GM18951 (cell line): ENCODE measurements around the gene CELF1.
A peak's percentile ranks its signal among the peaks of the same experiment; 100 is the strongest.

Source experiments
- POLR2A ChIP-seq: IDR thresholded peaks from 4 replicates; pipeline ENCODE4 v1.6.1; 2011; ENCODE audit warnings: mild to moderate bottlenecking; ENCODE audit not compliant: insufficient read length, insufficient read depth; ENCODE audit errors: extremely low read depth
- in situ Hi-C: fragments of 300-500 bp; cut with MboI; formaldehyde crosslinking; loops from one replicate; pipeline ENCODE4 v1.12.0; 2022; ENCODE audit warnings: low sequenced_read_pairs, mixed read lengths, inconsistent platforms; ENCODE audit not compliant: unreplicated experiment

Gene CELF1

GRCh38 chr11:47552566-47553405 is at the start of gene CELF1:
Gene CELF1 (minus strand): TSS chr11:47553132. CDS start chr11:47499523, 53,609 bp downstream.
- in situ Hi-C loops, result no loop called here
- TF ChIP-seq POLR2A, result peak; percentile 90

DNA sequence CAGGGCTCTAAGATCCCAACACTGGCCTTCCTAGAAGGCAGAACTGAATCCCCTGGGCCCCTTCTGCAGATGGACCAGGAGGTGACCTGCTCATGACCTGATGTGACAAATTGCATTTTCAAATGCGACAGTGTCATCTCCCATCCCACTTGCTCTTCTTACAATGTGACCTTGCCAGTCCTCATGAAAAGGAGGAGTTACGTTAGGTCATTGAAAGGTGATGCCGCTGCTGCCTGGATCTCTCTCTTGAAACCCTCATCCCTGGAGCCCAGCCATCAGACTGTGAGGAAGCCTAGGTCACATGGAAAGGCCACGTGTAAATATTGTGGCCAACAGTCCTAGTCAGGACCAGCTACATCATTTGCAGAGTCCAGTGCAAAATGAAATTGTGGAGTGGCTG is 47.0 kb upstream of the CELF1 start:
- TF ChIP-seq POLR2A, result no peak
- in situ Hi-C loops, result no loop called here

DNA sequence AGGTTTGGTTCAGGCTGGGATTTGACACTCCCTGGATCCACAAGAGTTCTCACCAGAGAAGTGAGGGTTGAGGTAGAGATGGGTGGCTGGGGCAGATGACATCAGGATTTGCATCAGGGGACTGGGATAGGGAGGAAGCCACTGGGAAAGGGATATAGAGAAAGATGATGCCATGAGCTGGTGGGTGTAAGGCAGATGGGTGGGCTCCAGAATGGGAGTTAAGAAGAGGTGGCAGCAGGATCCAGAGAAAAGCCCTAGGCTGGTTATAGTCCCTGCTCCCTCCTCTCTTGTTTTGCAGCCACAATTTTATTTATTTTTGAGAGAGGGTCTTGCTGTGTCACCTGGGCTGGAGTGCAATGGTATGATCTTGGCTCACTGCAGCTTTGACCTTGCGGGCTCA is 43.0 kb upstream of the CELF1 start:
- in situ Hi-C loops, result no loop called here

DNA sequence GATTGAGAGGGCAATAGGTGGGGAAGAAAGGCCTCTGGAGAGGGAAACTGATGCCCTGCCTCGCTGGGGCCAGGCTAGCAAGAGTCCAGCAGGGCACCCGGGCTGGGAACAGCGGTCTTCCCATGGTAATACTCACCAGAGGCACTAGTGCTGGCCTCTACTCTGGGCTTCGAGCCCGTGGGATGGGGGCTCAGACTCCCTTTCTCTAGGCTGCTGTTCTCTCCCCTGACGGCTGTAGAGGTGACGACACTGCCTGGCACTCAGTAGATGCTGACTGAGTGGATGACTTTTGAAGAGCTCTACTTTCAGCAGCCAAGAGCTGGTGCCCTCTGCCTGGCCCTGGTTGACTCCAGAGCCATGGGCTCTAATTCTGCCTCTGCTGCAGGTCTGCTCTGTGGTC is 42.1 kb upstream of the CELF1 start:
- in situ Hi-C loops, result no loop called here

More for the DNA sequence above, 43.0 kb upstream of the CELF1 start:
- TF ChIP-seq POLR2A, result no peak

DNA sequence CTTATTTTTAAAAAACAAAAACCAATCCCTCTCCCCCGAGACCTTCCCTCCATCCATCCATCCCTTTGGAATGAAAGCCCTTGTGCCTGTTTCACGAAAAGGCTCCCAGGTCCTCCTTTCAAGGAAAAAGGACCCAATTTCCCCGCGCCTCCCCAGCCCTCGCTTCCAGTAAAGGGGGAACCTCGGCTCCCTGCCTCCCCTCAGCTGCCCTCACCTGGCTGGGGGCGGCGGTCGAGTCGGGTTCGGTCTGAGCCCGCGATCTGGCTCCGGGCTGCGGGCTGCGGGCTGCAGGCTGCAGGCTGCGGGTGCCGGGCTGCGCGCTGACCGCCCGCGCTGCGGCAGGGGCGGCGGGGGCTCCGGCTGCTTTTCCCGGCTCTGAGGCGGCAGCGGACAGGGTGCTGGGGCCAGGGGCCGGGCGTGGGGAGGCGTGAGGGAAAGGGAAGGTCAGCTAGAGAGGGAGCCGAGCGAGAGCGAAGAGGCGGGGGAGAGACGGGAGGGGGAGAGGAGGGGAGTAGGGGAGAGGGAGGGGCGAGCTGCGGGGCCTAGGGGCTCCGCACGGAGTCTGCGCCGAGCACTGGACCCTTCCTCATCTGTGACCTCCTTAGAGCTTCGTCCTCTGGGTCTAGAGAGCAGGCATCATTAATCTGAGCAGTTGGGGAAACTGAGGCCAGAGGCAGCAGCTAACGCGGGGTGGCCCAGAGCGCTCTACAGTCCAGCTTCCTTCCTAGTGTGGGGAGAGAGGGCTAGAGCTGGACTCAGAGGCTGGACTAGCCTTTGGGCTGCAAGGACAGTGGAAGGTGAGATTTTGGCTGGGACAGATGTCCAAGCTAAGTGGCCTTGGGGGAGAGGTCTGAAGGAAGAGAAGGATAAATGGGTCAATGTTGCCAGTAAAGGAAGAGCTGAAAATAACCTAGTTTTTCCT is 41.3 kb upstream of the CELF1 start, which contains the start of gene C1QTNF4:
Gene C1QTNF4 (minus strand): TSS at position 478 of the 922 bp plus-strand sequence. CDS start 3,601 bp downstream, outside the sequence.
- no peak for TF ChIP-seq POLR2A
- in situ Hi-C loops, result no loop called here

More for the DNA sequence above, 42.1 kb upstream of the CELF1 start:
- TF ChIP-seq POLR2A, result no peak

GRCh38 chr11:47593492-47593933 is 40.6 kb upstream of the CELF1 start:
- TF ChIP-seq POLR2A, result no peak
- in situ Hi-C loops, result no loop called here

- in situ Hi-C loops, result no loop called here
- no peak for TF ChIP-seq POLR2A
Observed at GRCh38 chr11:47592970-47593369, 40.0 kb upstream of the CELF1 start.

DNA sequence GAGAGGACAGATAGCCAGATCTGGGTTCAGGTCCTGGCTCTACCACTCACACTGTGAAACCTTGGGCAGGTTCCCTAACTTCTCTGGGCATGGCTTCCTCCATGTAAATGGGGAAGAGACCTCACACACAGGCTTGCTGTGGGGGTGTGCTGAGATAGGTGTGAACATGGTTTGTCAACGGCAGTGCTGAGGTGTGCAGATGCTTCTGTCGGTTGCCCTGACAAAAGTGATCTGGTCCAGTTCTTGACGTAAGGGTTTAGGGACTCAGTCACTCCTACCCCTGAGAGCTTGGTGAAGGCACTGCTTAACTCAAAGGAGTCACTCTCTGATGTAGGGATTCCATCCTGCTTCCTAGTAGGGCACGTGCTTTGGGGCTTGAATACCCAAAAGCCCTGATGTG is 39.3 kb upstream of the CELF1 start:
- no peak for TF ChIP-seq POLR2A
- in situ Hi-C loops, result no loop called here

DNA sequence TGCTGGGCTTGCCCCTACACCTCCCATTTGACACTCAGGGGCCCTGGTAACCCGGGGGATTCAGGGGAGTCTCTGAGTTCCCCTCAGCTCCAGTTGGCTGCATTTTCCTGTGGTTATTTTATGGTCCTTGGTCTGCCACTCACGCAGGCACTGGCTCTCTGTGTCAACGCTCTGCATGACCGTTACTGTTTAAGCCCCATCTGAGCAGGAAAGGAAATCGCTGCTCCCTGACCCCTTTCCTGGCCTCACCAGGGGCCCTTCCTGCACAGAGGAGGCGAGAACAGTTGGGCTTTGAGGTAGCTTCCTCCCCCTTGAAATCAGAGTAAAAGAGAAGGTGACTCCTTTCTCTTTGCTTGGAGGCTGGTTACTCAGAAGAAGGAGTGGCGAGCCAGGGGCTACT is 38.8 kb upstream of the CELF1 start:
- in situ Hi-C loops, result no loop called here
- no peak for TF ChIP-seq POLR2A

DNA sequence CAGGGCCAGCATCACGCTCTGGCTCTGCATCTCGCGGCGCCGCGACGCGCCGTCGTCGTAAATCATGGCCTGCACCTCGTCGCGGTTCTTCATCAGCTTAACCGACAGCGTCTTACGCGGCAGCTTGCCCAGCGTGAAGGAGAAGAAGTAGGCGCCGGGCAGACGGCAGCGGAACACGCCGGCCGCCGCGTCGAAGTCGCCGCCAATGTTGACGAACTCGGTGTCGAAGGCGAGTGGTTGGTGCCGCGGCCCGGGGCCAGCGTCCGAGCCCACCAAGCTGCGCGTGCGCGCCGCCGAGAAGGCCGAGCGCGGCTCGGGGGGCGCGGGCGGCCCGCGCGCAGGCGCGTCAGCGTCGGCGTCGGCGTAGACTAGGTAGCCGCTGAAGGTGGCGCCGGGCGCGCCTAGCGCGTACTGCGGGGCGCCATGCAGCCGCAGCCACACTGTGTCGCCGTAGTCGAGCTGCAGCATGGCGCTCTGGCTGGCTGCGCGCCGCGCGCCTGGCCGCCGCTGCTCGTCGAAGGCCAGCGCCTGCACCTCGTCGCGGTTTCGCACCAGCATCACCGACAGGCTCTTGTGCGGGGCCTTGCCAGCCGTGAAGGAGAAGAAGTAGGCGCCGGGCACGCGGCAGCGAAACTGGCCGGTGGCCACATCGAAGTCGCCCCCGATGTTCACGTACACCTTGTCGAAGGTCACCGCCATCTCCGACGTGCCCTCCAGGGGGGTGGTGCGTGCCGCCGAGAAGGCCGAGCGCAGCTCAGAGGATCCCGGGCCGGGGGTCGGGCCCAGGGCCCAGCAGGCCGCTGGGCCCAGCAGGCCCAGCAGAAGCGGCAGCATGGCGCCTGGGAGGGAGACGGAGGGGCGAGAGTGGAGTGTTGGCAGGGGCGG is 37.3 kb upstream of the CELF1 start:
- no peak for TF ChIP-seq POLR2A
- in situ Hi-C loops, result no loop called here

DNA sequence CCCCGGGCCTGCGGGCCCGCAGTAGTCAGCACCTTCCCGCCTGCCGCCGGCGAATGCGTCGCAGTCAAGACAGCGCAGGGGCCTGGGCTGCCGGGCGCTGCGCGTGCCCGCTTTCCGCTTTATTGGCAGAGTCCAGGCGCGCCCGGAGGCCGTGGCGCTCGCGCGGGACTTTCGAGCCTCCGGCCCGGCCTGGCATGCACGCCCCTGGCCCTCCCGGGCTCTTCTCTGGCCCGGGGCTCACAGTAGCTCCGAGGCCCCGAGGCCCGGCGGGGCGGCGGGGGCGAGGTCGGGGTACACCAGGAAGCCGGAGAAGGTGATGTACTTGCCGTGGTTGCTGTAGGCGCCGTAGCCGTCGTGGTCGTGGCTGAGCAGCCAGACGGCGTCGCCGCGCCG is 36.6 kb upstream of the CELF1 start:
- in situ Hi-C loops, result no loop called here
- no peak for TF ChIP-seq POLR2A

DNA sequence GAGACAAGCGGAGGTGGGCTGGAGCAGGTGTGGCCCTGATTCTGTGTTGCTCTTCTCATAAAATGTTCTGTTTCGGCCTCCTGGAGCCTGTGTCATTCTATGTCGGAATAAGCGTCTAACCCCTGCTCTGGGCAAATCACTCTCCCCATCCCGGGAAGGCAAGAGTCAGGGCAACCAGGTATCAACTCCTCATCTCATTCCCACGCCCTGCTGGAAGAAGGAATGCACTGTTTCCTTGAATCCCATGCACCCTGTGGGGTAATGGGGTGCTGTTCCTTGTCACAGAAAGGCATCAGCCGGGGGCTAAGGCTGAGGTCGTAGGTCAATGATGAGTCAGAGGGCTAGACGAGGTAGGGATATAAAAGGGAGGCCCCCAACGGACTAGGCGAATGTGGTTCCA is 36.2 kb upstream of the CELF1 start:
- in situ Hi-C loops, result no loop called here
- TF ChIP-seq POLR2A, result no peak
